HK-2 (cell line): ENCODE data around the gene OR3A3.

Experiments used
- DNase-seq: peaks from one replicate; pipeline ENCODE4 v3.0.0-alpha.2; 2018; ENCODE audit not compliant: unreplicated experiment

Gene OR3A3

DNA sequence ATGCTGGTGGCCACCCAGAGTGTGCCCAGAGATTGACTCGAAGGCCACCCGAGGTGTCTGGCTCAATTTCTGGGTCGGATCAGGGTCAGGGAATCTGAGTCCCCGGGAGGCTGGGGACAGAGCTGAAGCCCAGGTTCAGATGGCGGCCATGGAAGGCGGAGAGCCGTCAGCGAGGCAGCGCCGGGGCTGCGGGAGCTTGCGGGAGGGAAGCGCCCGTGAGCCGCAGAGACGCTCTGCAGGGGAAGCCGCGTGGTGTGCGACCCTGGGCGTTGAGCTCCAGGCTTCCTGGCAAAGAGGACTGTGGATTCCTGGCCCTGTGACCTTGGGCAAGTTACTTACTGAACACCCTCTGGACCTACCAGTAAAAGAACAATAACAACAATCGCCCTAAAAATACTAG is 61.0 kb downstream of the OR3A3 start:
- DNase-seq = no peak
